CD4-positive, alpha-beta T cell treated with Interleukin-17A for 1 hour (primary cell): Measurements from ENCODE around the gene GSC.
"Not testable (repeated sequence)": the region's sequence is repeated elsewhere in the genome, so short reads cannot be mapped to it uniquely, and the experiment has no call there.

Experiments
- DNase-seq: peaks from one replicate; pipeline ENCODE4 v3.0.0-alpha.2; 2020

GSC gene

DNA sequence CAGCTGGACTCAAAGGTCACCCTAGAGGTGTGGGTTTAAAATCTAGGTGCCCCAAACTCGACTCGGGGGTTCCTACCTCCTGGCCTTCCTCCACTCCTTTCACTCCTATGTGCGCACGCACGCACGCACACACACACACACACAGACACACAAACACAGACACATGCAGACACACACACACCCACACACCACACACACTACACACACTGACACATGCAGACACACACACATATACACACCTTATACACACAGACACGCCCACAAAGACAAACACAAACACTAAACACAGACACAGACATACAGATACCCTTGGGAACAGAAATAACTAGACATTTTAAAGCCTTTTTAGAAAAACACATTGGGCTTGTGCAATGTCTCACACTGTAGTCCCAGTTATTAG lies 31.8 kb downstream of the GSC start:
- no peak for DNase-seq

DNA sequence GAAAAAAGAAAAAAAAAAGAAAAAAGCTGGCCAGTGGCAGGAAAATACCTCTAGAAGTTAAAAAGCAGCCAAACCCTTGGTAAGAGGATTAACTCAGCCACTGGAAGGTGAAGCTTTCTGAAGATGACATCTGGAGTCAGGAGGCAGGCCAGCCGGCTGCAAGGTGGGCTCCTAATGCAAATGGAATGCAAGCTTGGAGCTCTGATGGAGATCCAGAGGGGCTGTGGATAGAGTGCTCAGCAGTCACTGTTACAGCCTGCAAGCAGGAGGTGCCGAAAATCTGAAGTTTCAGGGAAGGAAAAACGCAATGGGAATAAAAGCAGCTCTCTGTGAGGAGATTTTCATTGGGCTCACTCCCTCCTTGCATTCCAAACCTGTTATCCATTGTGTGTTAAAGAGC lies 41.0 kb downstream of the GSC start:
- no peak for DNase-seq

DNA sequence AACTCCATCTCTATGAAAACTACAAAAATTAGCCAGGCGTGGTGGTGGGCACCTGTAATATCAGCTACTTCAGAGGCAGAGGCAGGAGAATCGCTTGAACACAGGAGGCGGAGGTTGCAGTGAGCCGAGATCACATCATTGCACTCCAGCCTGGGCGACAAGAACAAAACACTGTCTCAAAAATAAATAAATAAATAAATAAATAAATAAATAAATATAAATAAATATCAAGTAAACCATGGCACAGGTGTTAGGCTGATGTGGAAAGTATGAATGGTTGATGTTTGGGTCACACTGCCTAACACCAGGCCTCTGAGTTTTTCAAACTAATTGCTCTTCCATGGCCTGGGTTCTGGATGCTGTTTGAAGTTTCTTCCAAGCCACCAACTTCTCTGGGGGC lies 41.5 kb downstream of the GSC start:
- DNase-seq = not testable (repeated sequence)

DNA sequence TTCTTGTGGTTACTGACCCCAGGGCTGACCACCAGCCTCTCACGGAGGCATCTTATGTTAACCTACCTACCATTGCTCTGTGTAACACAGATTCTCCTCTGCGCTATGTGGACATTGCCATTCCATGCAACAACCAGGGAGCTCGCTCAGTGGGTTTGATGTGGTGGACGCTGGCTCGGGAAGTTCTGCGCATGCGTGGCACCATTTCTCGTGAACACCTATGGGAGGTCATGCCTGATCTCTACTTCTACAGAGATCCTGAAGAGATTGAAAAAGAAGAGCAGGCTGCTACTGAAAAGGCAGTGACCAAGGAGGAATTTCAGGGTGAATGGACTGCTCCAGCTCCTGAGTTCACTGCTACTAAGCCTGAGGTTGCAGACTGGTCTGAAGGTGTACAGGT lies 43.3 kb downstream of the GSC start:
- not testable (repeated sequence) for DNase-seq

DNA sequence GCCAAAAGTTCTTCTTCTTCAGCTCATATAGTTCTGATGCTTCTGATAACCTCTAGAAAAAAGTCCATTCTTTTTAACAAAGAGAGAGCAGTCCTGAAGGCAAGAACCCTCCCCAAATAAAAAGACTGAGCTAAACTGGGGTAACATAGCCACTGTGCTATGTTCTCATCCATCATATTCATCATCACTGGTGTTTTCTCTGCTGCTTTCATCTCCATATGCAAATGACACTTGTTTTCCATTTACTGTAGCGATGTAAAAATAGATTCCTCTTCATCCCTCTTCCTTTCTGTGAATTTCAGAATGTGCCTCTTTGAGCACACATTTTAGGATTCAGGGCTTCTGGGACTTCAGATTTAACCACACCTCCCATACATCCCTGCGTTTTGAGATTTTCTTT lies 44.9 kb downstream of the GSC start:
- DNase-seq = no peak

DNA sequence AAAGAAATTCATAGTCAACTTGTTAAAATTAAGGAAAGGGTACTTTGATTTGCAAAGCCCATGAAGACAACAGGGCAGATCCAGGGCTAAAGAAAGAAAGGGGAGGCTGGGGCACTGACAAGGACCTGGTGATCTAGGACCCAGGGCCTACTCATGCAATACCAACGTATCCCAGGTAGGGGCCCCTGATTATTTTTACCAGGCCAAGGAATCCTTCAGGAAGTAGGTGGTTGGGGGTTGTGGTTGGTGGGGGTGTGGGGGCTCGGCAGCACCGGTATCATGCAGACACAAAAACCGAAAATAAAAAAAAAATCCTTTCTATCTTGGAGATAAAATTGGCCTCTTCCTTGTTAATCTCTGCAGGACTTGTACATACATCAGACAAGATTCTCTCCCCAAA lies 47.5 kb downstream of the GSC start:
- no peak for DNase-seq
